WTC11 (cell line): ENCODE data around the gene CAPRIN1. TPM values are rescaled to one million over a fixed set of nuclear protein-coding genes. Genes with fewer than 3 reads are reported as not detected.

ENCODE experiments used
- ATAC-seq: fragments of 200-7000 bp; cut with Tn5 transposase; 2 replicates; pipeline ENCODE4 v1.10.0; 2021; ENCODE audit warnings: mild to moderate bottlenecking, moderate library complexity
- CTCF ChIA-PET: fragments of 300-600 bp; sonication (Branson Sonifier 250); formaldehyde crosslinking; loops from one replicate; lab custom pipeline; 2021; ENCODE audit warnings: antibody characterized with exemption; lab: Charles Lee
- POLR2A ChIA-PET: fragments of 350-600 bp; sonication (Branson Sonifier 250); formaldehyde crosslinking; loops from one replicate; lab custom pipeline; 2021; ENCODE audit warnings: antibody characterized with exemption; lab: Charles Lee
- DNase-seq: peaks from one replicate; pipeline ENCODE4 v3.0.0; 2021; ENCODE audit warnings: low spot score
- H3K27ac Mint-ChIP-seq: 2 replicates; pipeline ENCODE4 v1.8.0; 2021; ENCODE audit warnings: mixed read lengths
- H3K27me3 Mint-ChIP-seq: 2 replicates; pipeline ENCODE4 v1.8.0; 2021; ENCODE audit warnings: low read depth, mild to moderate bottlenecking, moderate library complexity, mixed read lengths
- H3K36me3 Mint-ChIP-seq: 2 replicates; pipeline ENCODE4 v1.8.0; 2021; ENCODE audit warnings: mixed read lengths
- H3K4me1 Mint-ChIP-seq: 2 replicates; pipeline ENCODE4 v1.8.0; 2022; ENCODE audit warnings: mixed read lengths
- H3K4me3 Mint-ChIP-seq: 2 replicates; pipeline ENCODE4 v1.8.0; 2021; ENCODE audit warnings: mild to moderate bottlenecking, moderate library complexity, mixed read lengths
- H3K9me3 Mint-ChIP-seq: 2 replicates; pipeline ENCODE4 v1.8.0; 2021; ENCODE audit warnings: mixed read lengths
- NR1H2 ChIP-seq: sonication (generic); formaldehyde crosslinking; IDR thresholded peaks from 2 replicates; pipeline ENCODE4 v1.9.0; 2021; ENCODE audit warnings: mild to moderate bottlenecking, moderate library complexity, missing genetic modification reagents
- NR3C1 ChIP-seq: sonication (generic); formaldehyde crosslinking; conservative IDR thresholded peaks from 2 replicates; pipeline ENCODE4 v1.8.1; 2023; ENCODE audit warnings: low read depth, mild to moderate bottlenecking, missing genetic modification reagents
- SP1 ChIP-seq: sonication (generic); formaldehyde crosslinking; conservative IDR thresholded peaks from 2 replicates; pipeline ENCODE4 v1.8.1; 2022; ENCODE audit warnings: missing genetic modification reagents
- TCF7 ChIP-seq: sonication (generic); formaldehyde crosslinking; IDR thresholded peaks from 2 replicates; pipeline ENCODE4 v1.8.0; 2022; ENCODE audit warnings: mild to moderate bottlenecking, low read depth, missing genetic modification reagents, moderate library complexity
- TEAD4 ChIP-seq: sonication (generic); formaldehyde crosslinking; IDR thresholded peaks from 2 replicates; pipeline ENCODE4 v1.8.0; 2022; ENCODE audit warnings: mild to moderate bottlenecking, missing genetic modification reagents
- ZNF138 ChIP-seq: sonication (generic); formaldehyde crosslinking; conservative IDR thresholded peaks from 2 replicates; pipeline ENCODE4 v1.8.1; 2022; ENCODE audit warnings: mild to moderate bottlenecking, moderate library complexity, missing genetic modification reagents
- total RNA-seq: library from RNA; stranded (reverse); gene quantifications from 3 replicates; pipeline ENCODE4 v1.2.3, GENCODE V29; 2021
- TF ChIP-seq, protein P1 (sequence below): fragments of 250-450 bp; sonication (Bioruptor Pico); conservative IDR thresholded peaks from 2 replicates; pipeline ENCODE4 v1.9.0; 2021; ENCODE audit warnings: mild to moderate bottlenecking
- TF ChIP-seq, protein P2 (sequence below): sonication (generic); formaldehyde crosslinking; conservative IDR thresholded peaks from 2 replicates; pipeline ENCODE4 v1.8.1; 2022; ENCODE audit warnings: mild to moderate bottlenecking, missing genetic modification reagents
- TF ChIP-seq, protein P3 (sequence below): sonication (generic); formaldehyde crosslinking; IDR thresholded peaks from 2 replicates; pipeline ENCODE4 v1.8.1; 2023; ENCODE audit warnings: mild to moderate bottlenecking, moderate library complexity, missing genetic modification reagents
- TF ChIP-seq, protein P4 (sequence below): sonication (generic); formaldehyde crosslinking; IDR thresholded peaks from 2 replicates; pipeline ENCODE4 v1.8.1; 2023; ENCODE audit warnings: mild to moderate bottlenecking, missing genetic modification reagents
- TF ChIP-seq, protein P5 (sequence below): sonication (generic); formaldehyde crosslinking; IDR thresholded peaks from 2 replicates; pipeline ENCODE4 v1.8.1; 2022; ENCODE audit warnings: low read depth, missing genetic modification reagents, borderline replicate concordance
- TF ChIP-seq, protein P6 (sequence below): fragments of 200-600 bp; IDR thresholded peaks from 2 replicates; pipeline ENCODE4 v1.8.0; 2022; ENCODE audit warnings: antibody characterized with exemption
- TF ChIP-seq, protein P7 (sequence below): sonication (generic); formaldehyde crosslinking; IDR thresholded peaks from 2 replicates; pipeline ENCODE4 v1.8.1; 2022; ENCODE audit warnings: mild to moderate bottlenecking, missing genetic modification reagents, moderate library complexity, borderline replicate concordance
- TF ChIP-seq, protein P8 (sequence below): fragments of 250-450 bp; sonication (Bioruptor Pico); IDR thresholded peaks from 2 replicates; pipeline ENCODE4 v1.9.0; 2021; ENCODE audit warnings: mild to moderate bottlenecking, borderline replicate concordance

The CAPRIN1 gene
- total RNA-seq, 1 experiment from 2014 or later: 288 TPM

DNA sequence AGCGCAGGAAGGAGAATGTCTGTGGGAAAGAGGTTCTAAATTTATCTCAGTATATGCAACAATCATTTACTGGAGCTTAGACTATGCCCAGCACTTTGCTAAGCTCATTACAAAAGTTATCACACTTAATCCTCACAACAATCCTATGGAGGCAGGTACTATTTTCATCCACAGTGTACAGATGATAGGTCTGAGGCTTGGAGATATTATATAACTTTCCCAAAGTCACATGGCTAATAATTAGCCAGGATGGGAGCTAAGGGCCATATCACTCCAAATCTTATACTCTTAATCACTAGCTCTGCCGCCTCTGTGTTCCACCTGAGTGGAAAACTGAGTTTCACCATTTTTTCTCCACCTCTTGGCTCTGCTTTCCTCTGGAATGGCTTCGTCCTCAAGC is 47.3 kb upstream of the CAPRIN1 start:
- Mint-ChIP-seq H3K4me3 (no peak overlapping the region), H3K27ac (no peak overlapping the region), H3K4me1 (peaks cover 3% of the 10 kb centered on the region), H3K9me3 (no peaks in the 10 kb centered on the region), H3K36me3 (no peaks in the 10 kb centered on the region), H3K27me3 (peaks cover 2% of the 10 kb centered on the region)
- ATAC-seq: no peak
- ChIA-PET CTCF (interaction anchor here (0.7 kb wide), 1 partner anchor 16 kb away, joined by 5 read pairs; no protein-coding TSS in a partner anchor), POLR2A (no interaction called here)
- DNase-seq: no peak
- TF ChIP-seq TCF7 (CRISPR knock-in tag): no peak
- TF ChIP-seq NR3C1: no peak
- TF ChIP-seq TEAD4 (CRISPR knock-in tag): no peak
- TF ChIP-seq, protein P1, sequence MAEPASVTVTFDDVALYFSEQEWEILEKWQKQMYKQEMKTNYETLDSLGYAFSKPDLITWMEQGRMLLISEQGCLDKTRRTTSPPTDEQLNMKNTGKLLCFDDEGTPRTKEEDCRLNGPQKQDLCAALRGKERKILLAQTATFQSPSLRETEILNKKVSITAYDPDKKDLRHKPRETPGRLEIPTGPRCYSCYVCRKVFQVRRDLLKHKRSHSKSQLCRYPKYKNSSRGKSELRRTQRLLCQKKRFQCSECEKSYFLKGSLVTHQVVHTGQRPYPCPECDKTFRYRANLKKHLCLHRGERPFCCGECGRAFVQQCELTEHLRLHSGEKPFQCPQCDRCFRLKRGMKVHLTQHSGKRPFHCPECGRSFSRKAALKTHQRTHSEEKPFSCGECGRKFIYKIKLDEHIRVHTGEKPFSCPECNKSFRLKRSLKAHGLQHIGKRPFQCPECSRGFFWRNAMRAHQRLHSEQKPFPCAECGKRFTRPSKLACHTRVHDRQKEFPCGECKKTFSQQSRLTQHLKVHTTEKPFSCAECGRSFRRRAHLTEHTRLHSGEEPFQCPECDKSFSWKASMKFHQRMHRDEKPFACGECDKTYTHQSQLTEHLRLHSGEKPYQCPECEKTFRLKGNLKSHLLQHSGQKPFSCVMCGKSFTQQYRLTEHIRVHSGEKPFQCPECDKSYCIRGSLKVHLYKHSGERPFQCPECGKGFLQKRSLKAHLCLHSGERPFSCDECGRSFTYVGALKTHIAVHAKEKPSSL (CRISPR knock-in tag): no peak
- TF ChIP-seq, protein P2, sequence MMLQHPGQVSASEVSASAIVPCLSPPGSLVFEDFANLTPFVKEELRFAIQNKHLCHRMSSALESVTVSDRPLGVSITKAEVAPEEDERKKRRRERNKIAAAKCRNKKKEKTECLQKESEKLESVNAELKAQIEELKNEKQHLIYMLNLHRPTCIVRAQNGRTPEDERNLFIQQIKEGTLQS (CRISPR knock-in tag): no peak

DNA sequence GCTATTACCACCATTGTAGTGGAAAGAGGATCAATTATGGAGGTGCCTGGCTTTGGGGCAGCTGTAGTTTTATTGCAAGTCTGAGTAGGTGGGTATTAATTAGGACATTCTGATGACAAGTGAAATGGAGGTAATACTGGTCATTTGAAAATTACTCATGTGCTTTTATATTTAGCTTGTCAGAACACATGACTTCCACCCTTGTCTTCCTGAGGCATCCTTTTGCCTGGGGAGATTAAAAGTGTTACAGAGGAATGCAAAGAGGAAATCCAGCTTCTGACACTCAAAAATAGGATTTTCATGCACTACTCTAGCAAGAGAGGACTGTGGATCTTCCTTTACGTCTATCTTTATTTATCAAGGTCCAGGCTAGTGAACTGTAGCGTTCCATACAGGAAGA is 44.7 kb upstream of the CAPRIN1 start:
- no peaks in the 10 kb centered on the region; the same call in 1 of the 2 replicates for H3K27me3 Mint-ChIP-seq
- no peaks in the 10 kb centered on the region for H3K36me3 Mint-ChIP-seq
- no peaks in the 10 kb centered on the region for H3K9me3 Mint-ChIP-seq
- ChIA-PET POLR2A (no interaction called here), CTCF (interaction anchor here (0.8 to 3.0 kb wide), 3 partner anchors 9 to 19 kb away, joined by 3 to 18 read pairs (median 8); no protein-coding TSS in a partner anchor)
- no peak overlapping the region for H3K27ac Mint-ChIP-seq
- H3K4me3 Mint-ChIP-seq: no peak overlapping the region
- H3K4me1 Mint-ChIP-seq: no peaks in the 10 kb centered on the region
- ATAC-seq: no peak
- no peak for DNase-seq
- TF ChIP-seq ZNF138 (no peak), SP1 (CRISPR knock-in tag) (no peak), NR1H2 (CRISPR knock-in tag) (no peak), TCF7 (CRISPR knock-in tag) (no peak)
- TF ChIP-seq, protein P3, sequence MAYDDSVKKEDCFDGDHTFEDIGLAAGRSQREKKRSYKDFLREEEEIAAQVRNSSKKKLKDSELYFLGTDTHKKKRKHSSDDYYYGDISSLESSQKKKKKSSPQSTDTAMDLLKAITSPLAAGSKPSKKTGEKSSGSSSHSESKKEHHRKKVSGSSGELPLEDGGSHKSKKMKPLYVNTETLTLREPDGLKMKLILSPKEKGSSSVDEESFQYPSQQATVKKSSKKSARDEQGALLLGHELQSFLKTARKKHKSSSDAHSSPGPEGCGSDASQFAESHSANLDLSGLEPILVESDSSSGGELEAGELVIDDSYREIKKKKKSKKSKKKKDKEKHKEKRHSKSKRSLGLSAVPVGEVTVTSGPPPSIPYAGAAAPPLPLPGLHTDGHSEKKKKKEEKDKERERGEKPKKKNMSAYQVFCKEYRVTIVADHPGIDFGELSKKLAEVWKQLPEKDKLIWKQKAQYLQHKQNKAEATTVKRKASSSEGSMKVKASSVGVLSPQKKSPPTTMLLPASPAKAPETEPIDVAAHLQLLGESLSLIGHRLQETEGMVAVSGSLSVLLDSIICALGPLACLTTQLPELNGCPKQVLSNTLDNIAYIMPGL (CRISPR knock-in tag): no peak
- TF ChIP-seq, protein P4, sequence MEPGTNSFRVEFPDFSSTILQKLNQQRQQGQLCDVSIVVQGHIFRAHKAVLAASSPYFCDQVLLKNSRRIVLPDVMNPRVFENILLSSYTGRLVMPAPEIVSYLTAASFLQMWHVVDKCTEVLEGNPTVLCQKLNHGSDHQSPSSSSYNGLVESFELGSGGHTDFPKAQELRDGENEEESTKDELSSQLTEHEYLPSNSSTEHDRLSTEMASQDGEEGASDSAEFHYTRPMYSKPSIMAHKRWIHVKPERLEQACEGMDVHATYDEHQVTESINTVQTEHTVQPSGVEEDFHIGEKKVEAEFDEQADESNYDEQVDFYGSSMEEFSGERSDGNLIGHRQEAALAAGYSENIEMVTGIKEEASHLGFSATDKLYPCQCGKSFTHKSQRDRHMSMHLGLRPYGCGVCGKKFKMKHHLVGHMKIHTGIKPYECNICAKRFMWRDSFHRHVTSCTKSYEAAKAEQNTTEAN (CRISPR knock-in tag): no peak
- TF ChIP-seq, protein P5, sequence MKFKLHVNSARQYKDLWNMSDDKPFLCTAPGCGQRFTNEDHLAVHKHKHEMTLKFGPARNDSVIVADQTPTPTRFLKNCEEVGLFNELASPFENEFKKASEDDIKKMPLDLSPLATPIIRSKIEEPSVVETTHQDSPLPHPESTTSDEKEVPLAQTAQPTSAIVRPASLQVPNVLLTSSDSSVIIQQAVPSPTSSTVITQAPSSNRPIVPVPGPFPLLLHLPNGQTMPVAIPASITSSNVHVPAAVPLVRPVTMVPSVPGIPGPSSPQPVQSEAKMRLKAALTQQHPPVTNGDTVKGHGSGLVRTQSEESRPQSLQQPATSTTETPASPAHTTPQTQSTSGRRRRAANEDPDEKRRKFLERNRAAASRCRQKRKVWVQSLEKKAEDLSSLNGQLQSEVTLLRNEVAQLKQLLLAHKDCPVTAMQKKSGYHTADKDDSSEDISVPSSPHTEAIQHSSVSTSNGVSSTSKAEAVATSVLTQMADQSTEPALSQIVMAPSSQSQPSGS (CRISPR knock-in tag): no peak
- TF ChIP-seq, protein P6, sequence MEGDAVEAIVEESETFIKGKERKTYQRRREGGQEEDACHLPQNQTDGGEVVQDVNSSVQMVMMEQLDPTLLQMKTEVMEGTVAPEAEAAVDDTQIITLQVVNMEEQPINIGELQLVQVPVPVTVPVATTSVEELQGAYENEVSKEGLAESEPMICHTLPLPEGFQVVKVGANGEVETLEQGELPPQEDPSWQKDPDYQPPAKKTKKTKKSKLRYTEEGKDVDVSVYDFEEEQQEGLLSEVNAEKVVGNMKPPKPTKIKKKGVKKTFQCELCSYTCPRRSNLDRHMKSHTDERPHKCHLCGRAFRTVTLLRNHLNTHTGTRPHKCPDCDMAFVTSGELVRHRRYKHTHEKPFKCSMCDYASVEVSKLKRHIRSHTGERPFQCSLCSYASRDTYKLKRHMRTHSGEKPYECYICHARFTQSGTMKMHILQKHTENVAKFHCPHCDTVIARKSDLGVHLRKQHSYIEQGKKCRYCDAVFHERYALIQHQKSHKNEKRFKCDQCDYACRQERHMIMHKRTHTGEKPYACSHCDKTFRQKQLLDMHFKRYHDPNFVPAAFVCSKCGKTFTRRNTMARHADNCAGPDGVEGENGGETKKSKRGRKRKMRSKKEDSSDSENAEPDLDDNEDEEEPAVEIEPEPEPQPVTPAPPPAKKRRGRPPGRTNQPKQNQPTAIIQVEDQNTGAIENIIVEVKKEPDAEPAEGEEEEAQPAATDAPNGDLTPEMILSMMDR: no peak
- TF ChIP-seq, protein P2 (CRISPR knock-in tag): no peak
- TF ChIP-seq, protein P1 (CRISPR knock-in tag): no peak
- TF ChIP-seq, protein P7, sequence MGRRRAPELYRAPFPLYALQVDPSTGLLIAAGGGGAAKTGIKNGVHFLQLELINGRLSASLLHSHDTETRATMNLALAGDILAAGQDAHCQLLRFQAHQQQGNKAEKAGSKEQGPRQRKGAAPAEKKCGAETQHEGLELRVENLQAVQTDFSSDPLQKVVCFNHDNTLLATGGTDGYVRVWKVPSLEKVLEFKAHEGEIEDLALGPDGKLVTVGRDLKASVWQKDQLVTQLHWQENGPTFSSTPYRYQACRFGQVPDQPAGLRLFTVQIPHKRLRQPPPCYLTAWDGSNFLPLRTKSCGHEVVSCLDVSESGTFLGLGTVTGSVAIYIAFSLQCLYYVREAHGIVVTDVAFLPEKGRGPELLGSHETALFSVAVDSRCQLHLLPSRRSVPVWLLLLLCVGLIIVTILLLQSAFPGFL (CRISPR knock-in tag): no peak
- TF ChIP-seq, protein P8, sequence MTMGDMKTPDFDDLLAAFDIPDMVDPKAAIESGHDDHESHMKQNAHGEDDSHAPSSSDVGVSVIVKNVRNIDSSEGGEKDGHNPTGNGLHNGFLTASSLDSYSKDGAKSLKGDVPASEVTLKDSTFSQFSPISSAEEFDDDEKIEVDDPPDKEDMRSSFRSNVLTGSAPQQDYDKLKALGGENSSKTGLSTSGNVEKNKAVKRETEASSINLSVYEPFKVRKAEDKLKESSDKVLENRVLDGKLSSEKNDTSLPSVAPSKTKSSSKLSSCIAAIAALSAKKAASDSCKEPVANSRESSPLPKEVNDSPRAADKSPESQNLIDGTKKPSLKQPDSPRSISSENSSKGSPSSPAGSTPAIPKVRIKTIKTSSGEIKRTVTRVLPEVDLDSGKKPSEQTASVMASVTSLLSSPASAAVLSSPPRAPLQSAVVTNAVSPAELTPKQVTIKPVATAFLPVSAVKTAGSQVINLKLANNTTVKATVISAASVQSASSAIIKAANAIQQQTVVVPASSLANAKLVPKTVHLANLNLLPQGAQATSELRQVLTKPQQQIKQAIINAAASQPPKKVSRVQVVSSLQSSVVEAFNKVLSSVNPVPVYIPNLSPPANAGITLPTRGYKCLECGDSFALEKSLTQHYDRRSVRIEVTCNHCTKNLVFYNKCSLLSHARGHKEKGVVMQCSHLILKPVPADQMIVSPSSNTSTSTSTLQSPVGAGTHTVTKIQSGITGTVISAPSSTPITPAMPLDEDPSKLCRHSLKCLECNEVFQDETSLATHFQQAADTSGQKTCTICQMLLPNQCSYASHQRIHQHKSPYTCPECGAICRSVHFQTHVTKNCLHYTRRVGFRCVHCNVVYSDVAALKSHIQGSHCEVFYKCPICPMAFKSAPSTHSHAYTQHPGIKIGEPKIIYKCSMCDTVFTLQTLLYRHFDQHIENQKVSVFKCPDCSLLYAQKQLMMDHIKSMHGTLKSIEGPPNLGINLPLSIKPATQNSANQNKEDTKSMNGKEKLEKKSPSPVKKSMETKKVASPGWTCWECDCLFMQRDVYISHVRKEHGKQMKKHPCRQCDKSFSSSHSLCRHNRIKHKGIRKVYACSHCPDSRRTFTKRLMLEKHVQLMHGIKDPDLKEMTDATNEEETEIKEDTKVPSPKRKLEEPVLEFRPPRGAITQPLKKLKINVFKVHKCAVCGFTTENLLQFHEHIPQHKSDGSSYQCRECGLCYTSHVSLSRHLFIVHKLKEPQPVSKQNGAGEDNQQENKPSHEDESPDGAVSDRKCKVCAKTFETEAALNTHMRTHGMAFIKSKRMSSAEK (CRISPR knock-in tag): no peak
